DMS153 treated with DMSO at 0.1 percent for 48 hours (cell line): ENCODE data around the gene TNFAIP8.

Experiments
- DNase-seq: peaks from one replicate; lab custom pipeline; 2025; ENCODE audit not compliant: unreplicated experiment; lab: John Stamatoyannopoulos, UW

The TNFAIP8 gene

DNA sequence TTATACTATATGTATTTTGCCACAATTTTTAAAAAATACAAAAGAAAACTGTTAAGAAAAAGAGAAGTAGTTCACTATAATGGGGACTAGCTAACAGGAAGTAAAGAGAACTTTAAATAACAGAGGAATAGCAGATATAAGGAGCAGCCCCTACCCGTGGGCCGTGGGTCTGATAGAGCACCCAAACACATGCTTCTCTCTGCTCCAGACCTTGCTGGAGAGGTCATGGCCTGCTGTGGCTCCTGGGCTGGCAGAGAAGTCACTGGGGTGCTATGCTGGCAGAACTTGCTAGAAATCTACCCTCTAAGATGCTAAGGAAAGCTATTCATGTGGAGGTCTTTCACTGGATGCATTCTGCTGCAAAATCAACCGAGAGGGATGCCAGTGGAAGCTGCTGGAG is 10.0 kb upstream of the TNFAIP8 start:
- no peak for DNase-seq

DNA sequence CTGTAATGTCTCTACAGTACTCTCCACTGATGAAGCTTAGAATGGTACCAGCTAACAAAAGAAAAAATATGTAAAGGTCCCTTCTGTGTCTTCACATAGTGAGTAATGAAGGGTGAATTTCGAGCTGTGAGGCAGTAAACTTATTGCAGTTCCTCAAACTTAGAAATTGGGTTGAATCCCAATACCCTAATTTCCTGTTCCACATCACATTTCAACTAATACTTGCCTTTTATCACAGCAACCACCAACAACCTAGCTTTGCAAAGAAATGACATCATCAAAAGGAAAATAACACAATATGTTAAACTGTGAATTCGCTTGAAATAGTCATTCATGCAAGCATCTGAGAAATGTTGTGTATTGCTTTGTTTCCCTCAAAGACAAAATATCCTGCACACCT is 9.4 kb upstream of the TNFAIP8 start:
- DNase-seq = no peak

DNA sequence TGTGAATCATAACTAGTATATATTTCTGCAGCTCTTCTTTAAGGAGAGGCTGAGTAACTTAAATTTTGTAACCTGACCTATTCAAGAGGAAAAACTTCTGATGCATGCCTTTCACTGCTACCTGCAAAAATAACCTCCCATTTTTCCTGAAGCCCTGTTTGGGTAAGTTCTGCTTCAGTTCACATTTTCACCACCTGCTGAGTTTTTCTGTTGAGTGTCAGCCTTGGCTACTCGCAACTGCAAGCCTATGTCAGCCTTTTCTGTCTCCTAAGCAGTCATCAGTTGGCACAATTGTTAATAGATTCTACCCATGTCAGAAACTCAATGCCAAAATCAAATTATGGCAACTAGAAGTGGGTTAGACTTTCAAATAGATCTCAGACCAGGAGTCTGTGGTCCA is 8.2 kb upstream of the TNFAIP8 start:
- no peak for DNase-seq

DNA sequence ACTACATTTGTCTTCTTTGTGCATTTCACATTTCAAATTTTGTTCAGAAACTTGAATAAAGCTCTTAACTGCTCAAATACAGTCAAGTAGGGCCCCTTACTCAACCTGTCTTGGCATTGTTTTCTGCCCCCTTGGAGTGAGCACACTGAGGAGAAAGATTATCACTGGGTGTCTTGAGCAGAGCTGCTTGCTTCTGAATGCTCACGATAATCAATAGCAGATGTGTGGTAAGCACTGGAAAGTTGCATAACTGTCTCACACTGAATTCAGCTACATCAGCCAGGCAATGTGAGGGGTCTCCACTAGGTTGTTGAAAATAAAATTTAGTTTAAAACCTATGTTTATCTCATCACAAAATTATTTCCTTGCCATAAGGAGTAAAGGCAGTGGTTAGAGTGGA is 7.8 kb upstream of the TNFAIP8 start:
- DNase-seq = no peak

DNA sequence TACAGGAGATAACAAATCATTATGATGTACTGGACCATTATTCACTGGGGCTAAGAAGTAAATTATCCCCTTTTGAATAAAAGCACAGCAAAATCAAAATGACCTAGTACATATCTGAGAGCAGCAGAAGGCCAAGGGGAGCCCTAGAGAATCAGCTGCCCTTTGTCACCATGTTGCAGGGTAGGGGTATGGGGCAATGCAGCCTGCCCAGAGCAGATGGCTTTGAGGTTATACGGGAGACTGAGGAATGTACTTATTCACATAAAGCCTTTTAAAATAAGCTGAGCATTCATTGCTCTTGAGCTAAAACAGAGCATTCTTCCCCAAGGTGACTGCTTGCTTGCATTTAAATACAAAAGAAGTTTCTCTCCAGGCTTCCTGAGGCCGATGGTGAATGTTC is 2.6 kb upstream of the TNFAIP8 start:
- no peak for DNase-seq

- no peak for DNase-seq
These were observed 2.0 kb upstream of the TNFAIP8 start for GRCh38 chr5:119353686-119354366.

DNA sequence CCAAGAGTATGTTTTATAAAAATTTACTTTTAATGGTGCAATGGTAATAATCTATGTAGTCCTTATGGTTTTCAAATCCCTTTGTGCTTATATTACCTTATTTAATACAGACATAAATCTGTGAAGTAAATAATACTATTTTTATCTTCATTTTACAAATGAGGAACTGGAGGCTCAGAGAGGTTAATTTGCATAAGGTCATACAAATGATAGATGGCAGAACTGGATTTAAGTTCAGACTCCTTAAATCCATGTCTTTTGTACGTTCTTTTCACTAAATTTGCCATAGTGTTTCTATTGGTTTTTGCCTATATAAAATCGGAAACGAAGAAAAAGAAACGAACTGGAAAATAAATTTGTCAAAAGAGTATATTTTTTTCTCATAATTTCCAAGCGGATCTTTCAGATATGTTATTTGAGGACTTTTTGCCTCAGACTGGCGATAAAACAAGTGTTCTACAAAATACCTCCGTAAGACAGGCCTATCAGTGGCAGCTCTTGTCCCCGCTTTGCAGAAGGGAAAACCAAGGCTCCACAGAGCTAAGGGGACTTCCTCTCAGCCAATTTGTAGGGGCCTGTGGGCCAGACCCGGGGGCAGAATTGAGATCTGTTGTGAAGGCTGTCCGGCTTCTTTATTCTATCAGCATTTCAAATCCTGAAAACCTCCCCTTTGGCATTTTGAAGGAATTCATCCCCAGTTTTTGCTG is 1.1 kb upstream of the TNFAIP8 start:
- no peak for DNase-seq

DNA sequence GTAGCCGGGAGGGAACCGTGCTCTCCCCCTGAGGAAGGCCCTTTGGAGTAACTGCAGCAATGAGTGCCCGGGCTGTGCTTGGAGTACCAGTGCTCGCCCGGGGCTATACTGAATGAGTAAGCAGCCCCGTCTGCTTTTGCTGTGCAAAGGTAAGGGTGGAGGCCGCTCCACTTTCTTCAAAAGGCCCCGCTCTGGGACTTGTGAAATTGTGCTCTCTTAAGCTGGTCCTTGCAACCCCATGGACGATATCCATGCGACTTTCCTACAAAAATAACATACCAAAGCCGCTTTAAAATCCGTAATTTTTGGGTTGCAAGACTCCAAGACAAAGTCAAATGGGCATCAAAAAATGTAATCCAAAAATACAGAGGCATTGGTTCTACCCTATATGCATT is 578 bp upstream of the TNFAIP8 start:
- DNase-seq = no peak

GRCh38 chr5:119356612-119357188 is 881 bp downstream of the TNFAIP8 start:
- no peak for DNase-seq

DNA sequence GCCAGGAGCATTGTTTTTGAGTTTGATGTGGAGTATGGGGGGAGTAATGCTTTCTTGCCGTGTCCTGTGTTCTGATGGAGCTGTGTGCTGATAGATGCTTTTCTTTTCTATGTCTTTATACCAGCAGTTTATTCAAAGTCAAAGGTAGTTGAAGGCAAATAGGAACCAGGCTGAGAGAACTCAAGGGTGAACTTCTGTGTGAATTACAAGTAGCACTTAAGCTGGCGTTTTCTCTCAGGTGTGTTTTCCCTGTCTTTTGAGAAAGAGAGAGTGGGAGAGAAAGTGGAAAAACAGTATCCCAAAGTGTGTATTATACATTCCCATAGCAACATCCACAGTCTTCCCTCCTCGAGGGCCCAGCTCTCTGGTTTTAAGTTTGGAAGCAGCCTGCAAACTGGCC is 1.5 kb downstream of the TNFAIP8 start:
- DNase-seq = no peak

- no peak for DNase-seq
These were observed 2.1 kb downstream of the TNFAIP8 start for GRCh38 chr5:119357808-119358529.

- DNase-seq = no peak
These were observed 2.7 kb downstream of the TNFAIP8 start for GRCh38 chr5:119358530-119358900.

- DNase-seq = no peak
These were observed 3.2 kb downstream of the TNFAIP8 start for GRCh38 chr5:119358901-119359603.

GRCh38 chr5:119359737-119360413 is 4.1 kb downstream of the TNFAIP8 start:
- DNase-seq = no peak

DNA sequence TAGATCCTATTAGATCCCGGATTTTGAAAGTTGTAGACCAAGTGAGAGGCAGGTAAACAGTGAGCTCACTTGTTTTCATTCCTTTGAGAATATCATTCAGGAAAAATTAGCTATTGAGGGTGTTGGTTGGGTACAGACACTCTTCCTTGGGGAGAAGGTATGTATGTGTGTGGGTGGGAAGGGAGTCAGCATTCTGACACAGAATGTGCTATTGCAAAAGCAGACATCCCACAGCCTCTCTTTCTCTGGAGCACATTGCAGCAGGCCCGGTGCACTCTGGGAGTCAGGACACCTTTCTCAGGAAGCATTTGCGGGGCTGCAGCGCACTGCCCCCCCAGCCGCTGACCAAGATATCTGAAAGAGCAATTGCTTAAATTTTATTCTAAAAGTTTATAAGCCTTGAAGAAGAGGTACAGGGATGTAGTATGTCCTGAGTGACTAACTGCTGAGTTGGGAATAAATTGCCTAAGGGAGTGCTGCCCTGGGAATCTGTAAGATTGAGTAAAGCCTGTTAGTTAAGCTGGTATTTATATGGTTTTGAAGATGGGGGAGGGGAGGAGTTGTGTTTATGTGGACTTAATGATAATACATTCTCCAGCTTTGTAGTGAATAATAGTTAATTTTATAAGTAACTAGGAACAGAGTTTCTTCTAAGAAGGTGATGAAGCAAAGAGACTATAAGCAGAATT is 5.2 kb downstream of the TNFAIP8 start:
- DNase-seq = no peak

DNA sequence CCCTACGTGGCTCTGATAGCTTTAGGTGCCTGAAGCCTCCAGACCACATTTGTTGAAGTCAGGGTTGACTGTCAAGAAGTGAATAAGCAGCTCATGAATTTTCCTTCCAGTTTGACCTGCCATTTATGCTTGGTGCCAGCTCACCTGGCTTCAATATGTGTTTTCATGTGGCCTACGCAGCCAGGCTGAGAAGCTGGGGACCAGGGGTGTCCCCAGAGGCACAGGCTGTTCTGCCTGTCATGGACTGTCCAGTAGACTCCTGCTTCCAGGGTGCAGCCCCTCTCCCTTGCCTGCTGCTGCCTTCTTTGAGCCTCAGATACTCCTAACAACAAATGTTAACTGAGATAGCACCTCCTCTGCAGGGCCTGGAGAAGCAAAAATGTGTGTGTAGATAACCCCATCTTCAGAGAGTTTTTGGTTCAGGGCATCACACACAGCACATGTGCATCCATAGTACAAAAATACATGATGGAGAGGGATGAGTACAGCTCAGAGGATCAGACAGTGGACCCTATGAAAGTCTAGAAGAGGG is 5.8 kb downstream of the TNFAIP8 start:
- DNase-seq = no peak

GRCh38 chr5:119362714-119363113 is 6.9 kb downstream of the TNFAIP8 start:
- DNase-seq = no peak

GRCh38 chr5:119363271-119363670 is 7.5 kb downstream of the TNFAIP8 start:
- DNase-seq = no peak

DNA sequence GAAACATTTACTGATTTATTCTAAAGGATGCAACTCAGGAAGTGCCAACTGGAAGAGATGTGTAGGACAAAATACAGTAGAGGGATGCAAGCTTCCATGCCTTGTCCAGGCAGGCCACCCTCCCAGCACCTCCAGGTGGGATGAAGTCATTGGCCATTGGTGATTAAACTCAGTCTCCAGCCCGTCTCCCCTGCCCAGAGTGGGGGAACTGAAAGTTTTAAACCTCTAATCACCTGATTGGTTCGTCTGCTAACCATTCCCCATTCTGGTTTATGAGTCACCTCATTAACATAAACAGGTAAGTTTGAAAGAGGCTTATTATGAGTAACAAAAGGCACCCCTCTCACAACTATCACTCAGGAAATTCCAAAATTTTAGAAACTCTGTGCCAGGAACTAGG is 8.1 kb downstream of the TNFAIP8 start:
- no peak for DNase-seq
